K562 (cell line): ENCODE data around the gene DMWD. TPM values are rescaled to one million over a fixed set of nuclear protein-coding genes. Genes with fewer than 3 reads are reported as not detected.
A peak's percentile ranks its signal among the peaks of the same experiment; 100 is the strongest.

Experiments
- ATF1 ChIP-seq, 2 experiments: fragments of 450-650 bp in 1 of 2; IDR thresholded peaks; 2 replicates each; pipeline ENCODE4 v1.6.1; 2016; ENCODE audit warnings: missing compliant biosample characterization in 1 of 2, missing genetic modification characterization in 1 of 2
- FOXK1 ChIP-seq: sonication (generic); formaldehyde crosslinking; IDR thresholded peaks from 2 replicates; pipeline ENCODE4 v1.8.0; 2022; ENCODE audit warnings: missing genetic modification reagents, mild to moderate bottlenecking, borderline replicate concordance
- KLF1 ChIP-seq: fragments of 450-650 bp; IDR thresholded peaks from 2 replicates; pipeline ENCODE4 v1.6.1; 2016; ENCODE audit warnings: missing genetic modification characterization, missing compliant biosample characterization
- MAFK ChIP-seq: IDR thresholded peaks from 2 replicates; pipeline ENCODE4 v1.6.1; 2011; ENCODE audit warnings: low read length, improper control_type of control experiment
- NR2C2 ChIP-seq, 2 experiments: fragments of 200-800 bp in 1 of 2; sonication (Bioruptor generic) in 1 of 2; sonication (generic) in 1 of 2; formaldehyde crosslinking in 1 of 2; IDR thresholded peaks; 2 replicates each; pipeline versions ENCODE4 v1.6.1 to v1.8.0; 2016 to 2022; ENCODE audit warnings: mild to moderate bottlenecking in 1 of 2, missing compliant biosample characterization in 1 of 2, missing genetic modification characterization in 1 of 2, missing genetic modification reagents in 1 of 2
- PTTG1 ChIP-seq: fragments of 450-650 bp; IDR thresholded peaks from 2 replicates; pipeline ENCODE4 v1.6.1; 2016; ENCODE audit warnings: low read depth, mild to moderate bottlenecking, missing genetic modification characterization, missing compliant biosample characterization
- SRSF9 ChIP-seq: fragments of 200-400 bp; formaldehyde crosslinking; IDR thresholded peaks from 2 replicates; pipeline ENCODE4 v1.6.1; 2017; ENCODE audit warnings: low read depth, low read length, borderline replicate concordance
- SUPT5H ChIP-seq: fragments of 450-650 bp; IDR thresholded peaks from 2 replicates; pipeline ENCODE4 v1.6.1; 2016
- ZNF507 ChIP-seq: conservative IDR thresholded peaks from 2 replicates; pipeline ENCODE4 v1.6.1; 2017; ENCODE audit warnings: missing genetic modification characterization, missing compliant biosample characterization
- ZNF584 ChIP-seq: fragments of 200-800 bp; sonication (Bioruptor generic); IDR thresholded peaks from 2 replicates; pipeline ENCODE4 v1.6.1; 2016; ENCODE audit warnings: low read depth, mild to moderate bottlenecking, missing genetic modification characterization, missing compliant biosample characterization
- polyA plus RNA-seq, 8 experiments: library from polyadenylated mRNA; depleted of rRNA in 4 of 8; stranded (reverse) in 5 of 8; unstranded in 3 of 8; fragments of >200 nt; fragmentation: Nextera tagmentation in 2 of 8; fragmentation: Illumina TruSeq in 1 of 8; extraction: Ambion mirVana in 2 of 8; extraction: Trizol in 1 of 8; gene quantifications; 2 replicates each; pipeline versions ENCODE4 v1.2.1 to v1.2.3, GENCODE V29; 2011 to 2014; ENCODE audit warnings: inconsistent platforms in 1 of 8, missing spikeins in 1 of 8
- total RNA-seq, 7 experiments: library from RNA; depleted of rRNA in 6 of 7; stranded (reverse); fragments of >200 nt in 6 of 7; fragmentation: Illumina TruSeq in 2 of 7; extraction: Trizol in 2 of 7; gene quantifications; 2 replicates each; pipeline versions ENCODE4 v1.2.1 to v1.2.3, GENCODE V29; 2011 to 2021; ENCODE audit warnings: low replicate concordance in 1 of 7
- TF ChIP-seq, protein P1 (sequence below), 3 experiments: IDR thresholded peaks in 2 of 3; conservative IDR thresholded peaks in 1 of 3; 2 replicates each; pipeline ENCODE4 v1.5.1; 2011 to 2012; ENCODE audit warnings: low read length in 3 of 3, mild to moderate bottlenecking in 3 of 3, control low read depth in 2 of 3, improper control_type of control experiment in 1 of 3, inconsistent platforms in 1 of 3, low read depth in 1 of 3, mixed read lengths in 1 of 3, moderate library complexity in 1 of 3; ENCODE audit not compliant: insufficient read depth in 2 of 3
- TF ChIP-seq, protein P2 (sequence below): fragments of 250-450 bp; sonication (Bioruptor Pico); IDR thresholded peaks from 2 replicates; pipeline ENCODE4 v1.5.0; 2021; ENCODE audit warnings: mild to moderate bottlenecking, borderline replicate concordance
- TF ChIP-seq, protein P3 (sequence below): fragments of 450-650 bp; conservative IDR thresholded peaks from 2 replicates; pipeline ENCODE4 v1.6.1; 2016; ENCODE audit warnings: missing genetic modification characterization, low read depth, mild to moderate bottlenecking, control low read depth, missing compliant biosample characterization
- TF ChIP-seq, protein P4 (sequence below): fragments of 450-650 bp; formaldehyde crosslinking; IDR thresholded peaks from 2 replicates; pipeline ENCODE4 v1.4.0; 2020; ENCODE audit warnings: mild to moderate bottlenecking, moderate library complexity
- TF ChIP-seq, protein P5 (sequence below): fragments of 250-450 bp; sonication (Bioruptor Pico); IDR thresholded peaks from 2 replicates; pipeline ENCODE4 v1.8.0; 2021; ENCODE audit warnings: mild to moderate bottlenecking, moderate library complexity

The DMWD gene
- total and polyA plus RNA-seq, 9 of the 15 experiments (the other 6 are each of a cell fraction or from before 2014, with no cell fraction given), result 4.7 to 54.6 (median 19.0) TPM

DNA sequence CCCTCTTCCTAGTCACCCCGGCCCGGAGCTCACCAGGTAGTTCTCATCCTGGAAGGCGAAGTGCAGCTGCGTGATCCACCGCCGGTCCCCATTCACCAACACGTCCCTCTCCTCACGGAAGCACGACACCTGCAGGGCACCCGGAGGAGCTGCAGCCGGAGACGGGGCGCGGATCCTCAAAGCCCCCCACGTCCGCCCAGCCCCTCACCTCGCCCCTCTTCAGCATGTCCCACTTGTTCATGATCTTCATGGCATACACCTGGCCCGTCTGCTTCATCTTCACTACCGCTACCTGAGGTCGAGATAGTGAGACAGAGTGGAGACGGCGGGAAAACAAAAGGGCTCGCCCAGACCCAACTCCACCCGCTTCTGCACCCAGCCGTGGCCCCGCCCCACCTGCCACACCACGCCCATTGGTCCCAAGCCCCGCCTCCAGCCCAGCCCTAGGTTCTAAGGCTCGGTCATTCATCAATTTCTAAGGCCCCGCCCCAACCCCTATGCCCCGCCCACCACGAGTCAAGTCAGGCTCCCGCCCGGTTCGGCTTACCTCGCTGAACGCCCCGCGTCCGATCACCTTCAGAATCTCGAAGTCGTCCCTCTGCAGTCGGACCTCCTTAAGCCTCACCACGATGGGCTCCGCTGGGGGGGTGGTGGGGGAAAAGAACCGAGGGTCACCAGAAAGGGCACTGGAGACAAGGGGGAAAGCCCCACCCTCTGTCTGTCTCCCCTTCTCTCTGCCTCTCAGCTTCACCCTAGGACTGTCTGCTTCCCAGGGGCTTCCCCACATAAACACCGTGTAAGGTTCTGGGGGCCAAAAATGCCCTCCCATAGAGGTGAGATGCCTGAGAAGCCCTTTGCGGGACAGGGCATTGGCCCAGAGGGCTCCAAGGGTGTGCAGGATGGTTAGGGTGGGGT, 13.2 kb downstream of the DMWD start (continued):
- TF ChIP-seq NR2C2 (CRISPR knock-in tag; IDR thresholded peaks at IDR 0.05) (no peak), NR2C2 (tag; IDR thresholded peaks at IDR 0.05) (no peak), ZNF584 (CRISPR knock-in tag) (no peak), FOXK1 (CRISPR knock-in tag) (no peak), ATF1 (CRISPR knock-in tag; IDR thresholded peaks at IDR 0.05) (no peak), ATF1 (tag; IDR thresholded peaks at IDR 0.05) (0 out of 2 replicates have a peak, but pooled peaks have one; percentile 32), KLF1 (tag) (no peak), ZNF507 (tag) (no peak), PTTG1 (tag) (no peak), SUPT5H (peak; percentile 74), MAFK (no peak), SRSF9 (no peak)
- TF ChIP-seq, protein P1, sequence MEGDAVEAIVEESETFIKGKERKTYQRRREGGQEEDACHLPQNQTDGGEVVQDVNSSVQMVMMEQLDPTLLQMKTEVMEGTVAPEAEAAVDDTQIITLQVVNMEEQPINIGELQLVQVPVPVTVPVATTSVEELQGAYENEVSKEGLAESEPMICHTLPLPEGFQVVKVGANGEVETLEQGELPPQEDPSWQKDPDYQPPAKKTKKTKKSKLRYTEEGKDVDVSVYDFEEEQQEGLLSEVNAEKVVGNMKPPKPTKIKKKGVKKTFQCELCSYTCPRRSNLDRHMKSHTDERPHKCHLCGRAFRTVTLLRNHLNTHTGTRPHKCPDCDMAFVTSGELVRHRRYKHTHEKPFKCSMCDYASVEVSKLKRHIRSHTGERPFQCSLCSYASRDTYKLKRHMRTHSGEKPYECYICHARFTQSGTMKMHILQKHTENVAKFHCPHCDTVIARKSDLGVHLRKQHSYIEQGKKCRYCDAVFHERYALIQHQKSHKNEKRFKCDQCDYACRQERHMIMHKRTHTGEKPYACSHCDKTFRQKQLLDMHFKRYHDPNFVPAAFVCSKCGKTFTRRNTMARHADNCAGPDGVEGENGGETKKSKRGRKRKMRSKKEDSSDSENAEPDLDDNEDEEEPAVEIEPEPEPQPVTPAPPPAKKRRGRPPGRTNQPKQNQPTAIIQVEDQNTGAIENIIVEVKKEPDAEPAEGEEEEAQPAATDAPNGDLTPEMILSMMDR (IDR thresholded peaks at IDR 0.05 in 2 of 3, conservative IDR thresholded peaks at IDR 0.05 in 1 of 3; ENCODE audit: insufficient read depth in 2 of 3, low read depth in 1 of 3, low read length in 3 of 3), result peak; percentile 77 to 89 (median 87)
- TF ChIP-seq, protein P2, sequence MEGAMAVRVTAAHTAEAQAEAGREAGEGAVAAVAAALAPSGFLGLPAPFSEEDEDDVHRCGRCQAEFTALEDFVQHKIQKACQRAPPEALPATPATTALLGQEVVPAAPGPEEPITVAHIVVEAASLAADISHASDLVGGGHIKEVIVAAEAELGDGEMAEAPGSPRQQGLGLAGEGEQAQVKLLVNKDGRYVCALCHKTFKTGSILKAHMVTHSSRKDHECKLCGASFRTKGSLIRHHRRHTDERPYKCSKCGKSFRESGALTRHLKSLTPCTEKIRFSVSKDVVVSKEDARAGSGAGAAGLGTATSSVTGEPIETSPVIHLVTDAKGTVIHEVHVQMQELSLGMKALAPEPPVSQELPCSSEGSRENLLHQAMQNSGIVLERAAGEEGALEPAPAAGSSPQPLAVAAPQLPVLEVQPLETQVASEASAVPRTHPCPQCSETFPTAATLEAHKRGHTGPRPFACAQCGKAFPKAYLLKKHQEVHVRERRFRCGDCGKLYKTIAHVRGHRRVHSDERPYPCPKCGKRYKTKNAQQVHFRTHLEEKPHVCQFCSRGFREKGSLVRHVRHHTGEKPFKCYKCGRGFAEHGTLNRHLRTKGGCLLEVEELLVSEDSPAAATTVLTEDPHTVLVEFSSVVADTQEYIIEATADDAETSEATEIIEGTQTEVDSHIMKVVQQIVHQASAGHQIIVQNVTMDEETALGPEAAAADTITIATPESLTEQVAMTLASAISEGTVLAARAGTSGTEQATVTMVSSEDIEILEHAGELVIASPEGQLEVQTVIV, result no peak
- TF ChIP-seq, protein P3, sequence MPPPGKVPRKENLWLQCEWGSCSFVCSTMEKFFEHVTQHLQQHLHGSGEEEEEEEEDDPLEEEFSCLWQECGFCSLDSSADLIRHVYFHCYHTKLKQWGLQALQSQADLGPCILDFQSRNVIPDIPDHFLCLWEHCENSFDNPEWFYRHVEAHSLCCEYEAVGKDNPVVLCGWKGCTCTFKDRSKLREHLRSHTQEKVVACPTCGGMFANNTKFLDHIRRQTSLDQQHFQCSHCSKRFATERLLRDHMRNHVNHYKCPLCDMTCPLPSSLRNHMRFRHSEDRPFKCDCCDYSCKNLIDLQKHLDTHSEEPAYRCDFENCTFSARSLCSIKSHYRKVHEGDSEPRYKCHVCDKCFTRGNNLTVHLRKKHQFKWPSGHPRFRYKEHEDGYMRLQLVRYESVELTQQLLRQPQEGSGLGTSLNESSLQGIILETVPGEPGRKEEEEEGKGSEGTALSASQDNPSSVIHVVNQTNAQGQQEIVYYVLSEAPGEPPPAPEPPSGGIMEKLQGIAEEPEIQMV, result no peak
- TF ChIP-seq, protein P4, sequence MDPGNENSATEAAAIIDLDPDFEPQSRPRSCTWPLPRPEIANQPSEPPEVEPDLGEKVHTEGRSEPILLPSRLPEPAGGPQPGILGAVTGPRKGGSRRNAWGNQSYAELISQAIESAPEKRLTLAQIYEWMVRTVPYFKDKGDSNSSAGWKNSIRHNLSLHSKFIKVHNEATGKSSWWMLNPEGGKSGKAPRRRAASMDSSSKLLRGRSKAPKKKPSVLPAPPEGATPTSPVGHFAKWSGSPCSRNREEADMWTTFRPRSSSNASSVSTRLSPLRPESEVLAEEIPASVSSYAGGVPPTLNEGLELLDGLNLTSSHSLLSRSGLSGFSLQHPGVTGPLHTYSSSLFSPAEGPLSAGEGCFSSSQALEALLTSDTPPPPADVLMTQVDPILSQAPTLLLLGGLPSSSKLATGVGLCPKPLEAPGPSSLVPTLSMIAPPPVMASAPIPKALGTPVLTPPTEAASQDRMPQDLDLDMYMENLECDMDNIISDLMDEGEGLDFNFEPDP, result no peak
- TF ChIP-seq, protein P5, sequence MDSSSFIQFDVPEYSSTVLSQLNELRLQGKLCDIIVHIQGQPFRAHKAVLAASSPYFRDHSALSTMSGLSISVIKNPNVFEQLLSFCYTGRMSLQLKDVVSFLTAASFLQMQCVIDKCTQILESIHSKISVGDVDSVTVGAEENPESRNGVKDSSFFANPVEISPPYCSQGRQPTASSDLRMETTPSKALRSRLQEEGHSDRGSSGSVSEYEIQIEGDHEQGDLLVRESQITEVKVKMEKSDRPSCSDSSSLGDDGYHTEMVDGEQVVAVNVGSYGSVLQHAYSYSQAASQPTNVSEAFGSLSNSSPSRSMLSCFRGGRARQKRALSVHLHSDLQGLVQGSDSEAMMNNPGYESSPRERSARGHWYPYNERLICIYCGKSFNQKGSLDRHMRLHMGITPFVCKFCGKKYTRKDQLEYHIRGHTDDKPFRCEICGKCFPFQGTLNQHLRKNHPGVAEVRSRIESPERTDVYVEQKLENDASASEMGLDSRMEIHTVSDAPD, result no peak
